ENCODE data around the gene RAB7A. TPM values are rescaled to one million over a fixed set of nuclear protein-coding genes. Genes with fewer than 3 reads are reported as not detected.

The RAB7A gene
- total and polyA plus RNA-seq, 2 of the 8 experiments (the other 6 are each of a cell fraction or from before 2014, with no cell fraction given) = 179 to 195 TPM

DNA sequence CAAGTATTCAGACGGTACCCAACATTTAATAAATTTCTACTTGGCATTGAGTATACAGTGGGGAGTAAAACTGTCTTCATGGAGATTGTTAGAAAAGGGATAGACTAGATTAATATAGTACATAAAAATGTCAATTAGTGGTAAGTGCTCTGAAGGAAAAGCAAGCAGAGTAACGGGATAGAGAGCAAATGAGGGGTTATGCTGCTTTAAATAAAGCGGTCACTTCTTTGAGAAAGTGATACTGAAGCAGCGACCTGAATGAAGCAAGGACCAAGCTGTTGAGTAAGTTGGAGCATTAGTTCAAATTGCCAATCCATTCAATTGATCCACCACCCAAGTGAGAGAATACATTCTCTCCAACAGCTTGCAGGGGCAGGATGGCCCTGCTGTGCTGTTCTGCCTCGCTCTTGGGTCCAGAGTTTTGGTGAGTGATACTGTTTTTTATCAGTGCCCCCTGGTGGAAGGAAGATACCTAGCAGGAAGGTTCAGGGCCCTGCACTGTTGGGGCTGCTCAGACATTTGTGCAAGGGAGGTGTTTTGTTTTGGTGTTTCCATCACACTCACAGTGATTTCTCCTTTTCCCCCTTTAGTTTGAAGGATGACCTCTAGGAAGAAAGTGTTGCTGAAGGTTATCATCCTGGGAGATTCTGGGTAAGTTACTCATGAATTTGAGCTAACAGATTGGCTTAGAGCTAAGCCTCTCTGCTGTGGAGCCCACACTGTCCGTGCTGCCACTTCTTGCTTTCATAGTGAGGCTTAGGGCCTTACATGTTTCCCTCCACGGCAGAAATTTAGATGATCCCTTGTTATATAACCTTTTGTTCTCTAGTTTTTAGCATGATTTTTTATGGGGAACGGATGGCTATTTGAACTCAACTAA is 69.0 kb downstream of the RAB7A start (continued):
- no peak for TF ChIP-seq PHF8 (conservative IDR thresholded peaks at IDR 0.05; ENCODE audit: low read depth, low read length)
- no peak for TF ChIP-seq EZH2 (IDR thresholded peaks at IDR 0.05; ENCODE audit: low read depth, low read length, severe bottlenecking)
- TF ChIP-seq SP4 (IDR thresholded peaks at IDR 0.05; ENCODE audit: low read length) = no peak
- TF ChIP-seq CHD1 (IDR thresholded peaks at IDR 0.05; ENCODE audit: low read depth, low read length) = no peak

Measured in H1 (cell line).